Adrenal gland (tissue), 5 donors: ENCODE results near the gene OR5AU1.

Experiments used
- POLR2A ChIP-seq, 2 donors: fragments of 450-650 bp; IDR thresholded peaks; one replicate each; pipeline ENCODE4 v1.6.1; 2017; ENCODE audit warnings: antibody characterized with exemption in 2 of 2, mild to moderate bottlenecking in 2 of 2, moderate library complexity in 1 of 2
- TF ChIP-seq, protein P1 (sequence below), 6 experiments: fragments of 450-650 bp in 4 of 6; fragments of 200-600 bp in 2 of 6; sonication (generic) in 1 of 6; IDR thresholded peaks; 1 replicate in 5 of 6; 2 replicates in 1 of 6; pipeline versions ENCODE4 v1.5.1 to v1.8.0; 2016 to 2021; ENCODE audit warnings: antibody characterized with exemption in 6 of 6, mild to moderate bottlenecking in 2 of 6, moderate library complexity in 1 of 6
- donor health status: DM: no; HTN: no; CAD: no.

DNA sequence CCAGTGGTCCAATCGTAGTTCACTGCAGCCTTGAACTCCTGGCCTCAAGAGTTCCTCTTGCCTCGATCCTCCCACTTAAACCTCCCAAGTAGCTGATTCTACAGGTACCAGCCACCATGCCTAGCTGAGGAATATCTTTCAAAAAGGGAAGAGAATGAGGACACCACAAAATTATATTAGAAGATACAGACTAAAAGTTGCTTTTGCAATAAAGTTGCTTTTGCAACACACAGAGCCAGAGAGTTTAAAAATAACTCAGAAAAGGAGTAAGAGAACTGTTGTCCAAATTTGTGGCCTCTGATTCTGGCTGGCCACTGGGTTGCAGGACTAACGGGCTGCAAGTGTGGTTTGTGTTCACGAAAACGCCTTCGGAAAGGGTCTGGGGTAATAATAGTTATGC, 35.2 kb downstream of the OR5AU1 start:
- TF ChIP-seq, protein P1, sequence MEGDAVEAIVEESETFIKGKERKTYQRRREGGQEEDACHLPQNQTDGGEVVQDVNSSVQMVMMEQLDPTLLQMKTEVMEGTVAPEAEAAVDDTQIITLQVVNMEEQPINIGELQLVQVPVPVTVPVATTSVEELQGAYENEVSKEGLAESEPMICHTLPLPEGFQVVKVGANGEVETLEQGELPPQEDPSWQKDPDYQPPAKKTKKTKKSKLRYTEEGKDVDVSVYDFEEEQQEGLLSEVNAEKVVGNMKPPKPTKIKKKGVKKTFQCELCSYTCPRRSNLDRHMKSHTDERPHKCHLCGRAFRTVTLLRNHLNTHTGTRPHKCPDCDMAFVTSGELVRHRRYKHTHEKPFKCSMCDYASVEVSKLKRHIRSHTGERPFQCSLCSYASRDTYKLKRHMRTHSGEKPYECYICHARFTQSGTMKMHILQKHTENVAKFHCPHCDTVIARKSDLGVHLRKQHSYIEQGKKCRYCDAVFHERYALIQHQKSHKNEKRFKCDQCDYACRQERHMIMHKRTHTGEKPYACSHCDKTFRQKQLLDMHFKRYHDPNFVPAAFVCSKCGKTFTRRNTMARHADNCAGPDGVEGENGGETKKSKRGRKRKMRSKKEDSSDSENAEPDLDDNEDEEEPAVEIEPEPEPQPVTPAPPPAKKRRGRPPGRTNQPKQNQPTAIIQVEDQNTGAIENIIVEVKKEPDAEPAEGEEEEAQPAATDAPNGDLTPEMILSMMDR (IDR thresholded peaks at IDR 0.05): no peak
- TF ChIP-seq POLR2A (IDR thresholded peaks at IDR 0.05): no peak
